Measurements from ENCODE around the gene NSMCE1.

- TF ChIP-seq CTCF (IDR thresholded peaks at IDR 0.05; ENCODE audit: low read depth, low read length) (no peak), EZH2phosphoT487 (IDR thresholded peaks at IDR 0.05; ENCODE audit: low read depth) (no peak)
Measured at GRCh38 chr16:27221576-27222248, 46.9 kb downstream of the NSMCE1 start.
